Activated naive CD4-positive, alpha-beta T cell treated with anti-CD3 and anti-CD28 coated beads, Interleukin-2, amount 10 ng/mL, durations not matched to agents 7 days and 5 days (primary cell): ENCODE results near the gene FNDC3B.
A peak's percentile ranks its signal among the peaks of the same experiment; 100 is the strongest.

ENCODE experiments used
- CTCF ChIA-PET: fragments of 350-600 bp; sonication (Branson Sonifier 250); formaldehyde crosslinking; loops from one replicate; lab custom pipeline; 2021; ENCODE audit warnings: antibody characterized with exemption; lab: Charles Lee
- DNase-seq: peaks from one replicate; pipeline ENCODE4 v3.0.0-alpha.2; 2020
- H3K27ac Mint-ChIP-seq: one replicate; pipeline ENCODE4 v1.8.0; 2021; ENCODE audit warnings: mild to moderate bottlenecking, moderate library complexity, mixed read lengths
- H3K27me3 Mint-ChIP-seq: one replicate; pipeline ENCODE4 v1.8.0; 2021; ENCODE audit warnings: mild to moderate bottlenecking, mixed read lengths
- H3K36me3 Mint-ChIP-seq: one replicate; pipeline ENCODE4 v1.8.0; 2021; ENCODE audit warnings: mixed read lengths
- H3K4me1 Mint-ChIP-seq: one replicate; pipeline ENCODE4 v1.8.0; 2021; ENCODE audit warnings: mixed read lengths
- H3K4me3 Mint-ChIP-seq: one replicate; pipeline ENCODE4 v1.8.0; 2021; ENCODE audit warnings: mild to moderate bottlenecking, moderate library complexity, mixed read lengths
- H3K9me3 Mint-ChIP-seq: one replicate; pipeline ENCODE4 v1.8.0; 2021; ENCODE audit warnings: mixed read lengths

The FNDC3B gene

DNA sequence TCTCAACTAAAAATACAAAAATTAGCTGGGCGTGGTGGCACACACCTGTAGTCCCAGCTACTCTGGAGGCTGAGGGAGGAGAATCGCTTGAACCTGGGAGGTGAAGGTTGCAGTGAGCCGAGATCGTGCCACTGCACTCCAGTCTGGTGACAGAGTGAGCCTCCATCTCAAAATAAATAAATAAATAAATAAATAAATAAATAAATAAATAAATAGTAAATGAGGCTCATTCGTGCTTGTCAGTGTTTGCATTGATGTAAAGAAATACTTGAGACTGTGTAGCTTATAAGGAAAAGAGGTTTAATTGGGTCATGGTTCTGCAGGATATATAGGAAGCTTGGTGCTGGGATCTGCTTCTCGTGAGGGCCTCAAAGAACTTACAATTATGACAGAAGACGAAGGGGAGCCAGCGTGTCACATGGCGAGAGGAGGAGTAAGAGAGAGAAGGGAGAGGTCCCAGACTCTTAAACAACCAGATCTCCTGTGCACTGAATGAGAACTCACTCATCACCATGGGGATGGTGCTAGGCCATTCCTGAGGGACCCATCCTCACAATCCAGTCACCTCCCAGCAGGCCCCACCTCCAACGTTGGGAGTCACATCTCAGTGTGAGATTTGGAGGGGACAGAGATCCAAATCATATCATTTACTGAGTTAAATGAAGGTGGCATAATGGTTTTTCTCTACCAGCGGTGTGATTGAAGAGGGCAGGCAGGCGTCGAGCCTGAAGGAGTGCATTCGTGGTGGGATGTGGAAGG lies 104.5 kb downstream of the FNDC3B start:
- no peak for DNase-seq
- Mint-ChIP-seq H3K36me3 (no peaks in the 10 kb centered on the region), H3K27me3 (no peaks in the 10 kb centered on the region), H3K4me3 (no peak overlapping the region), H3K4me1 (peaks cover 11% of the 10 kb centered on the region), H3K27ac (no peak overlapping the region), H3K9me3 (no peaks in the 10 kb centered on the region)
- CTCF ChIA-PET: no interaction called here

DNA sequence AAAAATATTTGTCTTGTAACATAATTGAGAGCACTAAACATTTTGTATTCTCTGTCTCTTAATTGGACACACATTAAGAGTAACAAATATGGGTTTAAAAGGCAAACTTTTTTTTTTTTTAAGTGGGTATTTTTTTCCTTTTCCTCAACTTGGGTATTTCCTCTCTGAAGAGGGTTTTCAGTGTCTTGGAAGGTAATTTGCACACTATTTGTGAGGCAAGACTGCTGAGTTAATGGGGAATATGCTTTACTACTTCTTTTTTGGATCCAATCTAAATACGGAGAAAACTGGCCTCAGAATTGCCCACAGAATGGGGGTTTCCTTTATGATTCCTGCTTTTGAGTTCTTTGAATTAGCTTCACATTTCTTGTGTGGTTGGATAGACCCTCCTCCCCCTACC lies 105.2 kb downstream of the FNDC3B start:
- Mint-ChIP-seq H3K9me3 (no peaks in the 10 kb centered on the region), H3K36me3 (no peaks in the 10 kb centered on the region), H3K27ac (no peak overlapping the region), H3K4me3 (no peak overlapping the region), H3K27me3 (no peaks in the 10 kb centered on the region), H3K4me1 (peaks cover 8% of the 10 kb centered on the region)
- CTCF ChIA-PET: no interaction called here
- DNase-seq: no peak

DNA sequence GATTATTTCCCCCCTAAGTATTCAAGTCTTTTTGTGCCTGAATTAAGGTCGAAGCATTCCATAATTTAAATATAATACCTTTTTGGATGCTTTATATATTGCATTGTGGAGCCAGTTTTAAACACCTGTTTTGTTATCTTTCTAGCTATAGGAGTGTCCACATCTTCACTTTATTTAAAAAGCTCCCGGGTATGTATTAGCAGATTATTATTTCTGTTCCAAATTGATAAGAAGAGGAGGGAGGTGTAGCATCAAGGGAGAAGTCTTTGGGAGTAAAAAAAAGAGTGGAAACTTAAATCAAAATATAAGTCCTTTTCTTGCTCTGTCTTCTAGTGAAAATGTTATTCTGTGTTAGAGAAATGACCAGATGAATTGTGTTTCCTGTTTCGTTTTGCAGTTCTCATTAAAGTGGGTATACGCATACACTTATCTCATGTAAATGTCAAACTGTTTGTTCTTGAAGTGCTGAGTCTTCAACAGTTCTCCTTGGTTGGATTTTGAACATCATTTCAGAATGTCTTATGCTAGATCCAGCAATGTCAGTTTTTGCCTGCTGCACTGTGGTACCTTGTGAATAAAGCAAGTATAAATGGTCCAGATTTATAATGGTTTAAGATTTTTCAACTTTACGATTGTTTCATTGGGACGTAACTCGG lies 105.8 kb downstream of the FNDC3B start:
- no peak overlapping the region for H3K4me3 Mint-ChIP-seq
- peaks cover 8% of the 10 kb centered on the region for H3K4me1 Mint-ChIP-seq
- no peaks in the 10 kb centered on the region for H3K9me3 Mint-ChIP-seq
- no peak overlapping the region for H3K27ac Mint-ChIP-seq
- CTCF ChIA-PET: no interaction called here
- H3K27me3 Mint-ChIP-seq: no peaks in the 10 kb centered on the region
- no peak for DNase-seq
- H3K36me3 Mint-ChIP-seq: no peaks in the 10 kb centered on the region

DNA sequence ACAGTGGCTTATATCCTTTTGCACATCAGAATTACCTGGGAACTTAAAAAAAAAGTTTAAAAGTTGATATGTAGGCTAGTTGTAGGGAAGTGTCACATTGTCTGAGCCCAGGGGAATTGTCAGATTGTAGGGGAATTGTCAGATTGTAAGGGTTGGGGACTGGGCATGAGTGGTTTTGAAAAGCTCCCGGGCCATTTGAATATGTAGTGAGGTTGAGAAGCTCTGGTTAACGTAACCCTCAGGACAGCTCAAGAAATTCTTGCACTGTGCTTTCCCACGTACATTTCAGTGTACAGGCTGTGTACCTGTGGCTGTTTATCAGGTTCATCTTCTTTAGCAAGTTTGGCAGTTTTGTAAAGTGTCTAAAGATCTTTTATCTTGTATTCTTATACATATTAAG lies 107.0 kb downstream of the FNDC3B start:
- H3K4me3 Mint-ChIP-seq: no peak overlapping the region
- H3K27me3 Mint-ChIP-seq: no peaks in the 10 kb centered on the region
- DNase-seq: no peak
- H3K4me1 Mint-ChIP-seq: peaks cover 8% of the 10 kb centered on the region
- no peaks in the 10 kb centered on the region for H3K36me3 Mint-ChIP-seq
- H3K27ac Mint-ChIP-seq: no peak overlapping the region
- H3K9me3 Mint-ChIP-seq: no peaks in the 10 kb centered on the region
- CTCF ChIA-PET: no interaction called here

DNA sequence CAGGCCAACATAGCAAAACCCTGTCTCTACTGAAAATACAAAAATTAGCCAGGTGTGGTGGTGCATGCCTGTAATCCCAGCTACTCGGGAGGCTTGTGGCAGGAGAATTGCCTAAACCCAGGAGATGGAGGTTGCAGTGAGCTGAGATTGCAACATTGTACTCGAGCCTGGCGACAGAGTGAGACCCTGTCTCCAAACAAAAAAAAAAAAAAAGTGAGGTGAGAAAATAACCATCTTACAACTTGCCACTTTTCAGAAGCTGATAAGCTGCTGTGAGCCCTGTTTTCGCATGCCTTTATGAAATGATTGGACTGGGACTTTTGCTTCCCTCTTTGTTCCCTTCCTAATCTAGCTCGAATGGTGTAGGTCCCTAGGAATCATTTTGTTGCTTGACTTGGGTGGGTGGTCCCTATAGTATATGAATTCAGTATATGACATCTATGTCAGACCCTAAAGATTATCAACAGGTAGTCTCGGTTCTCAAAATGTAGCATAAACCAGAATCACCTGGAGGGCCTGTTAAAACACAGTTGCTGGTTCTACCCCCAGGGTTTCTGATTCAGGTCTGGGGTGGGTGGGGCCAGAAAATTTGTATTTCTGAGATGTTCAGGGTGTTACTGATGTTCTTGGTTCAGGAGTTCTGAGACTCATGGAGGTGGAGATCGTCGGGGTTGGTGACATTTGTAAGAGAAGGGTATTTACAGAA lies 107.9 kb downstream of the FNDC3B start:
- Mint-ChIP-seq H3K9me3 (no peaks in the 10 kb centered on the region), H3K4me3 (no peak overlapping the region), H3K36me3 (no peaks in the 10 kb centered on the region), H3K4me1 (peaks cover 10% of the 10 kb centered on the region), H3K27ac (no peak overlapping the region), H3K27me3 (no peaks in the 10 kb centered on the region)
- DNase-seq: no peak
- CTCF ChIA-PET: no interaction called here

DNA sequence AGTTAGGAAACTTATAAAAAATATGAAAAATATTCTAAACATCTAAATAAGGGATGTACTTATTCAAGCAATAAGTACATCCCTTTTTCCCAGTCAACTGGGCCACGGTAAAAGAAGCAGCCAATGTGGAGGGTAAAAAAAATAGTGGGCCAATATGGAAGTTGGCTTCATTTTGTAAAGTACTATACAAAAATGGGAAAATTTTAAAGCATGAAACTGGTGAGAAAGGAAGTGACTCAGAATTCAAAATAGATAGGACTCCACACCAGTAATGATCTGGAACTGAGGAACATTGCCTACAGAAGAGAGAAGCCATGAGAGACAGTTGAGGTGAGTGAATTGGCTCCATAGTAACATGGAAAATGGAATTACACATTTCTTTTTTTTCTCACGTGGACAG lies 108.9 kb downstream of the FNDC3B start:
- CTCF ChIA-PET: no interaction called here
- Mint-ChIP-seq H3K4me1 (peaks cover 17% of the 10 kb centered on the region), H3K27me3 (no peaks in the 10 kb centered on the region), H3K4me3 (no peak overlapping the region), H3K9me3 (no peaks in the 10 kb centered on the region), H3K36me3 (no peaks in the 10 kb centered on the region), H3K27ac (no peak overlapping the region)
- no peak for DNase-seq

DNA sequence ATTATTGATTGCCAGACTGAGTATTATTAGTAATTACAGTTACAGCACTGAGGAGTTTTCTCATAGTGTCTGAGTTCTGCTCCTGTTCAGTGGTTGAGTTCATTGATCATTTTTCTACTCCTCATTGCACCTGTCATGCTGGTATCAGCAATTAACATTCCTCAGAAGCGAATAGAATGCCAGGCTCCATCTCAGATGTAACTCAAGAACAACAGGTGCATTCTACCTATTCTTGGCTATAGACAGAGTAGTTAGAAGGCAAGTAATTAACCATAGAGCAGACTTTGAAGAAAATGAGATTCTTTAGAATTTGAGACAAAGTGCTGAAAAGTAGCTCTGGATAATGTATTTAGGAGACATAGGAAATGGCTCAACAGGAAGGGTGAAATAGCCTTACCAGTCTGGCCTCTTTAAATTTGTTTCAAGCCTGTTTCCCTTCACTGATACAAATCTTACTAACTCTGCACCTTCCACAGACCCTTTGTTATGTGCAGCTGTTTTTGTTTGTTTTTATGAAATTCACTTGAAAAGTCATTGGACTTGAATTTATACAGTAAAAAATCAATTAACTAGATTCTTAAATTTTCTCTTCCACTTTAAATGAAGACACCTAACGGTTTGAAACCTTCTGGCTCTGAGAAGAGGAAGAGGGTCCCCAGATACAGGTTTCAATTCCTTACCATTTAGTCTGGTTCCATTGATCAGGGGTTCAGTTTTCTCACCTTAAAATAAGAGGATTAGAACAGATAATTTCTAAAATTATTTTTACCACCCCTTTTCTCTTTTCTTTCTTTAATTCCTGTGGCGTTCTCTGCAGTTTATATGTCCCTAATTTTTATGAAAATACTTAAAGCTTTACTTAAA lies 109.6 kb downstream of the FNDC3B start:
- no peaks in the 10 kb centered on the region for H3K27me3 Mint-ChIP-seq
- no peaks in the 10 kb centered on the region for H3K9me3 Mint-ChIP-seq
- no peaks in the 10 kb centered on the region for H3K36me3 Mint-ChIP-seq
- no peak overlapping the region for H3K4me3 Mint-ChIP-seq
- CTCF ChIA-PET: interaction anchor here (1.0 kb wide), 1 partner anchor 370 kb away, joined by 3 read pairs; no protein-coding TSS in a partner anchor
- no peak overlapping the region for H3K27ac Mint-ChIP-seq
- H3K4me1 Mint-ChIP-seq: peaks cover 21% of the 10 kb centered on the region
- DNase-seq: no peak

DNA sequence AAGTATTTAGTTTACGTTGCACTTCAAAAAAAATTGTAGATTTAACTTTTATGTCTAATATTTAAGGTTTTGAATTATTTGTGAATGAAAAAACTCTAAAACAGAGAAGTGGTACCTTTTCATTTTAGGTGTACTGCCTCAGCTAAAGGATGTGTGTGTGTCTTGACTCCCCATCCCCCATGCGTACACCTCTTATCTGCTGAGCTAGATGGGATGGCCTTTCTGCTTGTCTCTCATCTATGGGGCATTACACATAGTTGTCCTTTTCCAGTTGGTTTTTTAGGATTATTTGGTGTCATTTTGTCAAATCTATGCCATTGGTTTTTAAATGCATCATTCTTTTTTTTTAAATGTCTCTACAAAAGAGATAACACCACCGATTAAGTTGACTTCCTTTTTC lies 110.9 kb downstream of the FNDC3B start:
- no peaks in the 10 kb centered on the region for H3K27me3 Mint-ChIP-seq
- DNase-seq: no peak
- no peaks in the 10 kb centered on the region for H3K36me3 Mint-ChIP-seq
- H3K4me3 Mint-ChIP-seq: no peak overlapping the region
- peaks cover 19% of the 10 kb centered on the region for H3K4me1 Mint-ChIP-seq
- CTCF ChIA-PET: no interaction called here
- no peaks in the 10 kb centered on the region for H3K9me3 Mint-ChIP-seq
- no peak overlapping the region for H3K27ac Mint-ChIP-seq

DNA sequence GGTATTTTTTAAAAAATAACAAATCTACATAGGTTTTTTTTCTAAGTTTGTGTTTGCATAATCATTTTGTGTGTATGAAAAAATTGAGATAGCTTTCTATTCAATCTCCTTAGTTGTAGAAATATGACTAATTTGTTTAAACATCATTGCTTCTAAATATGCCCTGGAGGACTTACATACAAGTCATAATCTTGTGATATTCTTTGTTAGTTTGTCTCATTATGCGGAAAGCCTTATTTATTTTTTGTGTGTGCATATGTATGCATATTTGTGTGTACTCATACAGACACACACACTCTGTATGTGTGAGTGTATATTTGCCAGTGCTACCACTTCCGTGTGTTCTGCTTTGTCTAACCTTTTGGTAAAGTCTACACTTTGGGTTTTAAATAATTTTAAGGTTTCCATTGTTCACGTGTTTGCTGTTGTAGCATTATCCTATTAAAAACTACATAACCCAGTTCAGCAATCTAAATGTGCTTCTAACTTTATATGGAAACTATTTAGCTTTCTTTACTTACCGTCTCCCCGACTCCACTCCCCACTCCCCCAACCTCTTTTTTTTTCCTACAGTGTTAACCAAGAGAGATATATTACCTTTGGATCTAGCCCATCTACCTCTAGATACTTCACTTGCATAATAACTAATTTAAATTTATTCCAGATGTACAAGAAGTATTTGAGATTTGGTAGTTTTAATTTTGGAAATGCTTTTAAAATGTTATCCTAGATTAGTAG lies 111.7 kb downstream of the FNDC3B start:
- Mint-ChIP-seq H3K4me3 (no peak overlapping the region), H3K27ac (no peak overlapping the region), H3K27me3 (no peaks in the 10 kb centered on the region), H3K36me3 (no peaks in the 10 kb centered on the region), H3K4me1 (peaks cover 16% of the 10 kb centered on the region), H3K9me3 (no peaks in the 10 kb centered on the region)
- no peak for DNase-seq
- CTCF ChIA-PET: no interaction called here

DNA sequence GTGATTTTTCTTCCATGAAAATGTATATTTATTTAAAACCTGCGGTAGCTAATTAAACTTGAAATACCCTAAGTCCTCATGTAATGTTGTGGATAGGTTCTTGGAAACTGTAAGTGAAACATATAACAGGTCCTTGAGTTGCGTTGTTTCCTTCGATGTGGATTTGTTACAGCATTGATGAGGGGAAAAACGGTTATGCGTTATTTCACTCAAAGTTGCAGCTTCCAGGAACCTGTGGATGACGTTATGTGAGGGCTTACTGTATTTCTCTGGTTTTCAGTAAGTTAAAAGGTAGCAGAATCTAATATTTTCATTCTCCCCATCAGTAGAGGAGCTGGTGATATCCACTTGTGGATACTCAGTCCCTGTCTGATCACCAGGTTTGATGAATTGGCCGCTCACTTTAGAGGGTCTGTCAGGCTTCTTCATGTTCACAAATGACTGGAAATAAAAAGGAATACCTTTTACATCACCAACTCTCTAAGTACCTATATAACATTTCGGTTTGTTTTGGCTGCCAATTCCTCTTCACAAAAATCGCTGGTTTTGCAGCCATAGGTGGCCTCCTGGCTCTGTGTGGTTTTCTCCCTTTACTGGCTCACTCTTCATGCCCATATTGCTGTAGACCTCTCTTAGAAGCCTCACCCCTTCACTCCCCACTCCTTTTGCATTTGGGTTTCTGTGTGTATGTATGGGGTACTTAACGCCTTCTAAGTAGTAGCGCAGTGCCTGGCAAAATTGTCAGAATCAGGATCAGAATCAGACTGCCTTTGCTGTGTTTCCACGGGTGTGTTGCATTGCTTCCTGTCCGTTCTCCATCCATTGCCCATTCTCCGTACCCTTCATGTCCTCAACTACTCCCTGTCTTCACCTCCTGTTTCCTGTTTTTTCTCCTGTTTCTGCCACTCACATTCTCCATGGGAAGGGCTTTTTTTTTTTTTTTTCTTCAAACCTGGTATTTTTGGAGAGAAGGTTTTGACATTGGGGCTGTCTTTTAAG lies 112.6 kb downstream of the FNDC3B start:
- H3K36me3 Mint-ChIP-seq: no peaks in the 10 kb centered on the region
- H3K4me1 Mint-ChIP-seq: peaks cover 16% of the 10 kb centered on the region
- H3K27ac Mint-ChIP-seq: no peak overlapping the region
- H3K27me3 Mint-ChIP-seq: no peaks in the 10 kb centered on the region
- no peaks in the 10 kb centered on the region for H3K9me3 Mint-ChIP-seq
- CTCF ChIA-PET: no interaction called here
- H3K4me3 Mint-ChIP-seq: no peak overlapping the region
- DNase-seq: no peak

DNA sequence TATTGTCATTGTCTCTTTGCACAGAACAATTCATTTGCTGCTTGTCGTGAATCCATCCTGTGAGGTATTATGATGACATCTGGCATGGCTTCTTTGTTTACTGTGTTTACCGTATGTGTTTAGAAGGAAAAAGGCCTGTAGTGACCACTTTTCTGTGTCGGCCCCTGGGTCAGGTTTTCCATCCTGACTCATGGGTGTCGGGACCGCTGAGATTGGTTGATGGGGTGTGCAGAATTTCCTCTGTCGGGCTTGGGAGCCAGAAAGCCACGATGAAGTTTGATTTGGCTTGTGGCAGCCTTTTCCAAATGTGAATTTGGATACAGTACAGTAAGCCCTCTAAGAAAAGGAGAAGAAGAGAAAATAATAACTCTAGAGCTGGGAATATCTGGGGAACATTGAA lies 113.5 kb downstream of the FNDC3B start:
- no peak for DNase-seq
- no peaks in the 10 kb centered on the region for H3K36me3 Mint-ChIP-seq
- CTCF ChIA-PET: no interaction called here
- H3K27me3 Mint-ChIP-seq: no peaks in the 10 kb centered on the region
- peak overlapping the region; percentile 34 for H3K27ac Mint-ChIP-seq
- no peak overlapping the region for H3K4me3 Mint-ChIP-seq
- no peaks in the 10 kb centered on the region for H3K9me3 Mint-ChIP-seq
- H3K4me1 Mint-ChIP-seq: peaks cover 16% of the 10 kb centered on the region

DNA sequence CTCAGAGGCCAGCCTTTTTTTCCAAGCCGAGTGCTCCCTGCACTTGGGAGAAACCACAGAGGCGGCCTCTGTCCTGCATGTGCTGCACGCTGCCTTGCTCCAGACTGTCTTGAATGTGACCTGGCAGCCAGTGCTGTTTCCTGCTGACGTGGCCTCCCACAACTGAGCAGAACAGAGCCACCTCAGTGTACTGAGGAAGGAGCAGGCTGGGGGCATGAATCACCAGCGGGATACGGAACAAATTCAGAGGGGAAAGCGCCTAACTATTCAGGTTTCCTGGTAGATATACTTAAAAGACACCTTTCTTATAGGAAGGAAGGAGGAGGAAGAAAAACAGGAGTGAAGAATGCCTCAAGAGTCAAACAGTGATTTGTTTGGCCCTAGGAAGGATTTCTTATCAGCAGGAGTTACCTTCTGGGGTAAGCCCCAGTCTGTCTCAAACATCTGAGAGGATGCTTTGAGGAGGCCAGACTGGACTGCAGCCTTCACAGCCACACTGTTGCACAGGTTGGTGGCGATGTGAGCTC lies 114.0 kb downstream of the FNDC3B start:
- Mint-ChIP-seq H3K27me3 (no peaks in the 10 kb centered on the region), H3K4me1 (peaks cover 16% of the 10 kb centered on the region), H3K27ac (no peak overlapping the region), H3K36me3 (no peaks in the 10 kb centered on the region), H3K9me3 (no peaks in the 10 kb centered on the region), H3K4me3 (no peak overlapping the region)
- CTCF ChIA-PET: no interaction called here
- DNase-seq: peak; percentile 53
